LNCAP (cell line): ENCODE data around the gene LTBP1.

Experiments
- CTCF ChIP-seq: fragments of 450-650 bp; IDR thresholded peaks from 2 replicates; pipeline ENCODE4 v1.5.1; 2017; ENCODE audit warnings: mild to moderate bottlenecking

The LTBP1 gene

GRCh38 chr2:33216508-33217182 is 269.9 kb downstream of the LTBP1 start:
- no peak for TF ChIP-seq CTCF

GRCh38 chr2:33217406-33217805 is 270.7 kb downstream of the LTBP1 start:
- TF ChIP-seq CTCF = no peak

GRCh38 chr2:33219114-33219513 is 272.4 kb downstream of the LTBP1 start:
- TF ChIP-seq CTCF = no peak

GRCh38 chr2:33219850-33220275 is 273.1 kb downstream of the LTBP1 start:
- no peak for TF ChIP-seq CTCF

GRCh38 chr2:33220533-33220932 is 273.8 kb downstream of the LTBP1 start:
- TF ChIP-seq CTCF = no peak

- no peak for TF ChIP-seq CTCF
Measured at GRCh38 chr2:33221046-33221784, 274.5 kb downstream of the LTBP1 start.

GRCh38 chr2:33222309-33222708 is 275.6 kb downstream of the LTBP1 start:
- TF ChIP-seq CTCF = no peak
